ENCODE data around the gene KRTAP2-3.
"Not testable (repeated sequence)": the region's sequence is repeated elsewhere in the genome, so short reads cannot be mapped to it uniquely, and the experiment has no call there.

The KRTAP2-3 gene

GRCh38 chr17:41060052-41060604 is at the start of gene KRTAP2-3:
Gene KRTAP2-3, minus strand, starts transcription at chr17:41060114. Its CDS starts 64 bp downstream, at chr17:41060050.
- no peak for DNase-seq

- DNase-seq = not testable (repeated sequence)
These were observed 48.9 kb upstream of the KRTAP2-3 start for GRCh38 chr17:41108728-41109386.

DNA sequence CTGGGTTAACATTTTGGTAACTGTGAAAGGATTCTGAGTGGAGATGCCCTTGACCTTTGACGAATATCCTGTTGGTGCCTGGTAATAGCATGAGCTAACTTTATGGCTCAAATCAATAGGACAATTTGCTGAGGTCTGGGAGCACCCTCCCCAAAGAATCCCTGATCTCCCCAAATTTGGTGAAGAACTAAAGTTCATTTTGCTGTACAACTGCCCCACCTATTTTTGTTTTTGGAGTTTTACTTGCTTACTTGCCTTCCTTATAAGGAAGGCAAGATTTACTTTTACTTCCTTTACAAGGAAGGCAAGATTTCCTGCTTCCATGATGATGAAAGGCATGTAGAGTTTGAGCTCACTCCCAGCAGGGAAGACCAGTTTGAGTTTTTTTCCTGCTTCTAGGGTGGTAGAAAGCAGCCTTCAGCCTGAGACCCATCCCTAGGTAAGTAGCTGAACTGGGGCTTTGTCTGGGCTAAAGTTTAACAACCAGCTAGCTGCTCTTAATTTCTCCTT is 48.1 kb upstream of the KRTAP2-3 start:
- DNase-seq = no peak

- DNase-seq = not testable (repeated sequence)
These were observed 45.4 kb upstream of the KRTAP2-3 start, which contains the start of gene KRTAP4-9 for GRCh38 chr17:41105347-41105746. Gene KRTAP4-9, plus strand, starts transcription at chr17:41105389. Its CDS starts 0 bp downstream, at chr17:41105389.

GRCh38 chr17:41104386-41105038 is 44.6 kb upstream of the KRTAP2-3 start:
- not testable (repeated sequence) for DNase-seq

GRCh38 chr17:41103896-41104295 is 44.0 kb upstream of the KRTAP2-3 start:
- no peak for DNase-seq

DNA sequence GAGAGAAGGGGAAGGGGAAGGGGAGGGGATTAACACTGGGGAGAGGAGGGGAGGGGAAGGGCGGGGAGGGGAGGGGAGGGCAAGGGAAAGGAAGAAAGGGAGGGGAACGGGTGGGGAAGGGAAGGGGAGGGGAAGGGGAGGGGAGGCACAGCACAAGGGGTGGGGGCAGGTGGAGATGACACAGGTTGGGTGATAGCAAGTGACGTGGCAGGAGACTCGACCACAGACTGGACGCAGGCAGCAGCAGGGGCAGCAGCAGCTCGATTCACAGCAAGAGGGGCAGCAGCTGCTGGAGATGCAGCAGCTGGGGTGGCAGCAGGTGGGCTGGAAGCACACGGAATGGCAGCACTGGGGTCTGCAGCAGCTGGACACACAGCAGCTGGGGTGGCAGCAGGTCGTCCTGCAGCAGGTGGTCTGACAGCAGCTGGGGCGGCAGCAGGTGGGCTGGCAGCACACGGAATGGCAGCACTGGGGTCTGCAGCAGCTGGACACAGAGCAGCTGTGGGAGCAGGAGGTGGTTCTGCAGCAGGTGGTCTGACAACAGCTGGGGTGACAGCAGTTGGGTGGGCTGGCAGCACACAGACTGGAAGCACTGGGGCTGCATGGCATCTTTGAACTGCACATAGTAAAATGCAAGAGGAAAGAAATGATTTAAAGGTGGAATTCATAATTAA is 41.8 kb upstream of the KRTAP2-3 start, which contains the start of gene KRTAP4-16:
TSS of gene KRTAP4-16 (minus strand) at position 624 of the 674 bp plus-strand sequence. CDS start at position 624, 0 bp downstream.
- DNase-seq = no peak

DNA sequence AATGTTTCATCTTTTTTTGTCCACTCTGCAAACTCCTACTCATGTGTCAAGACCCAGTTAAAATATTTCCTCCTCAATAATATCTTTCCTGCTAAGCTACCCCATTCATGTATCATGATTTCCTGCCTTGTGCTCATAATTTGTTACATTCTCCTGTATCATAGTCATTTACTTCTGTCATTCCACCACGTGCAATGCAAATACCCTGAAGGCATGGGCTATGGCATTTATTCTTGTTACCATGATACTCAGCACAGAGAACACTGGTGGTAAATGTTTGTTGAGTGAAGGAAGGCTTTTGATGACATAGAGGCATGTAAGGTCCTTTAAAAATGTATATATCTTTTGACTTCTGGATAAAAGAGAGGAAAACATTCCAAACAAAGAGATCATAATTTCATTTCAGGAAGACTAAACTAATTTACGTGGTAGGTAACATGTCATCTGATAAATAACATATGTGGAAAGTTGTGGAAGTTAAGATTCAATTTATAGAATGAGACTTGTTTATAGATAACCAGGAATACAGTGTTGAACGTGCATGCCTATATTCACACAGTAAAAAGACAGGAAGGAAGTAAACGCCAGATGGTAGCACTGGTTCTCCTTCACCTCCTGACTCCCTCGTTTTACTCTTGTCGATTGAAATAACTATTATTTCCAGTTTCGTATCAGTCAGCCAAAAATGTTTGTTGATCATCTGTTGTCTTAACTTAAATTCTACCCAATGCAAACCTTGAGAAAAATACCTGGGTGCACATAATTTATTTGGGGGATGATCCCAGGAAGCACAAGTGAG is 40.0 kb upstream of the KRTAP2-3 start:
- DNase-seq = not testable (repeated sequence)

GRCh38 chr17:41098481-41098880 is 38.6 kb upstream of the KRTAP2-3 start:
- DNase-seq = no peak

GRCh38 chr17:41098042-41098441 is 38.1 kb upstream of the KRTAP2-3 start, which contains the start of gene KRTAP4-8:
Gene KRTAP4-8, minus strand, starts transcription at chr17:41098142. Its CDS starts 58 bp downstream, at chr17:41098084.
- DNase-seq = no peak

GRCh38 chr17:41096055-41096454 is 36.1 kb upstream of the KRTAP2-3 start:
- DNase-seq = no peak

DNA sequence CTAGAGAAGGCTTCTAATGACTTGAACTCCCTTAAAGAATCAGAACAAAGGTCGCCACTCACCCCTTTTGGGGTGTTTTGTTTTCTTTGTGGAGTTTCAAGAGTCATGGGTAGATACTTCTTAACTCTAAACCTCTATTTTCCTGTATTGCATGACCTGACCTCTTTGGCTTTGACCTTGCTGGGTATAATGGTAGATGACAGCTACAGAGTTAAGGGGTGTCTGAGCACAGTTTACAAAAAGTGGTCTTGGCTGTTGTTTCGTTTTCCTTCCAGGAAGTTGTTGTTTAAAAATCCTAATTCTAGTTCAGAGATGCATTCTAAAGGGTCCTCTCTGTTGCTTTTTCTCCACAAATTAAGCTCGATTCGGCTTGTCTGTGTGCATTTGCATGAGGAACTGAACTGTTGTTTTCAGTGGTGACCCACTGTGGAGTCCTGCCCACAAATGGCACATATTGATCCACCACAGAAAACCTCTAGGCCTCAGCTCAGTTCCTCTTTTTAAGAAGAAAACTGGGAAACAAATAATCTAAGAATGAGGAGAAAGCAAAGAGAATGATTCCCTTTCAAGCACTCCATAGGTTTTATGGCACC is 28.9 kb upstream of the KRTAP2-3 start:
- not testable (repeated sequence) for DNase-seq

DNA sequence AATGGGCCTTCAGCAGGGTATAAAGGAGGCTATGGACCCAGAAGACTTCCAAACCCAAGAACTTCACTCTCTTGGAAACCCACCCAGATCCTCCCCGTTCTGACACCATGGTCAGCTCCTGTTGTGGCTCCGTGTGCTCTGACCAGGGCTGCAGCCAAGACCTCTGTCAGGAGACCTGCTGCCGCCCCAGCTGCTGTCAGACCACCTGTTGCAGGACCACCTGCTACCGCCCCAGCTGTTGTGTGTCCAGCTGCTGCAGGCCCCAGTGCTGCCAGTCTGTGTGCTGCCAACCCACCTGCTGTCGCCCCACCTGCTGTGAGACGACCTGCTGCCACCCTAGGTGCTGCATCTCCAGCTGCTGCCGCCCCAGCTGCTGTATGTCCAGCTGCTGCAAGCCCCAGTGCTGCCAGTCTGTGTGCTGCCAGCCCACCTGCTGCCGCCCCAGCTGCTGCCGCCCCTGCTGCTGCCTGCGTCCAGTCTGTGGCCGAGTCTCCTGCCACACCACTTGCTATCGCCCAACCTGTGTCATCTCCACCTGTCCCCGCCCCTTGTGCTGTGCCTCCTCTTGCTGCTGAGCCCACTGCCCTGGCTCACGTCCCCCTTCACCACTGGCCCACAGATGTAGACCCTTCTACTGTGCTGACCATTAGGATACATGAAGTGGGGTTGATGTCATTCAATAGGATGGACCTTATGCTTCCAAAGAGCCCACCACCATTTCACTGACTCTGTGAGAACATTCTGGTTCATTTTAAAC is 24.4 kb upstream of the KRTAP2-3 start, which contains the start of gene KRTAP4-7:
TSS of gene KRTAP4-7 (plus strand) at position 51 of the 757 bp plus-strand sequence. CDS start at position 108, 57 bp downstream.
- DNase-seq = not testable (repeated sequence)

DNA sequence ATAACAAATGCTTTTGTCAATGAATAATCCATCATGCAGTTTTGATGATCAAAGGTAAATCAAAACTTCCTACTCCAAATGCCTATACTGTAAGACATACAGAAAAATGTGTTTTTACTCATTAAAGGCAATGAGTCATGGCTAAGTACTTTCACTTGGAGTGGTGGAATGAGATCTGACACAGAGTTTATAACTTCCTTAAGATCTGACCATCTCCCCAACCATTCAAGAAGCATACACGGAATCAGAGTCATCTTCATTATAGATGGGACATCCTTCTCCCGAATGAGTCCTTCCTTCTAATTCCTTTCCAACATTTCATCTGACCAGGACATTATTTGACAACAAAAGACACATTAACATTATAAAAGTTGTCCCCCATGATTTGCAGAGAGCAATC is 23.5 kb upstream of the KRTAP2-3 start:
- not testable (repeated sequence) for DNase-seq

- DNase-seq = no peak
These were observed 22.7 kb upstream of the KRTAP2-3 start for GRCh38 chr17:41082626-41083025.

DNA sequence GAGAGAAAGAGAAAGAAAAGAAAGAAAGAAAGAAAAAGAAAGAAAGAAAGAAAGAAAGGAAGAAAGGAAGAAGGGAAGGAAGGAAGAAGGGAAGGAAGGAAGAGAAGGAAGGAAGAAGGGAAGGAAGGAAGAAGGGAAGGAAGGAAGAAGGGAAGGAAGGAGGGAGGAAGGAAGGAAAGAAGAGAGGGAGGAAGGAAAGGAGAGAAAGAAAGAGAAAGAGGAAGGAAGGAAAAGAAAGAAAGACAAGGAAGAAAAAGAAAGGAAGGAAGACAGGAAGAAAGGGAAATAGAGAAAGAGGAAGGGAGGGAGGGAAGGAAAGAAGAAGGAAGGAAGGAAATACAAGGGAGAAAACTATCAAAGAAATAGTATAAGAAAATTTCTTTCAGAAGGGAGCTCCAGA is 16.9 kb upstream of the KRTAP2-3 start:
- DNase-seq = no peak

GRCh38 chr17:41073676-41074075 is 13.8 kb upstream of the KRTAP2-3 start:
- DNase-seq = no peak

- no peak for DNase-seq
These were observed 11.9 kb upstream of the KRTAP2-3 start for GRCh38 chr17:41071606-41072360.

DNA sequence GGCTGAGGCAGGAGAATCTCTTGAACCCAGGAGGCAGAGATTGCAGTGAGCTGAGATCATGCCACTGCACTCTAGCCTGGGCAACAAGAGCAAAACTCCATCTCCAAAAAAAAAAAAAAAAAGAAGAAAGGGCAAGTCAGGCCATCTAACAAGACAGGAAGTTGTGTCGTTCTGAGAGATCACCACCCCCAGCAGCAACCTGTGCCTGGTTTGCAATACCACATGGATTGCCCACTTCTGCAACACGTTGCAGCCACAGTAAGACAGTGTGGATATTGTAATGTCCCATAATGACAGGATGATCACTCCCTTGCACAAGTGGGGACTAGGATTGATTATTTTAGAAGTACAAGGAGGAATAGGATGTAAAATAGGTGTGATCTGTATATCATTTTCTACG is 9.1 kb upstream of the KRTAP2-3 start:
- no peak for DNase-seq

DNA sequence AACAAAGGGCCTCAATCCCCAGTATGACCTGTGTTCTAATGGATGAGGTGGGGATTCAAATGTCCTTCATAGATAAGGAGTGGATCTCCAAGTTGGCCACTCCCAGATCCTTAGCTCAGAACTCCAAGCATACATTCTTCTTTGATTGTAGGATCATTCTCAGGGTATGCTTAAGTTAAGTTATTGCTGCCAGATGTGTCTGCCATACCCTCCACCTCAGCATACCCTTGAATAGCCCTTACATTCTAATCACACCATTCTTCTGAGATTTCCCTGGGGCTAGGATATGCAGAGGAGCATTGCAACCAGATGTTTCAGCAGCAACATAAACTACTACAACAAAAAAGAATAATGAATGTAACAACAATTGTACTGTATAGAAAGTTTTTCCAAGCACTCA is 7.4 kb upstream of the KRTAP2-3 start:
- no peak for DNase-seq
